Cardiac muscle cell (in vitro differentiated cells and primary cell): ENCODE results near the gene EPSTI1. TPM values are rescaled to one million over a fixed set of nuclear protein-coding genes. Genes with fewer than 3 reads are reported as not detected.
A peak's percentile ranks its signal among the peaks of the same experiment; 100 is the strongest.

ENCODE experiments used
- DNase-seq, 2 donors: peaks; one replicate each; pipeline versions ENCODE4 v3.0.0 to v3.0.0-alpha.2; 2010 to 2017; ENCODE audit warnings: low read depth in 1 of 2, low spot score in 1 of 2
- H3K27ac ChIP-seq: fragments of 200-600 bp; sonication (generic); 2 replicates; pipeline ENCODE4 v1.5.1; 2016
- H3K27me3 ChIP-seq: fragments of 200-600 bp; sonication (generic); 2 replicates; pipeline ENCODE4 v1.6.0; 2016; ENCODE audit warnings: control low read depth
- H3K36me3 ChIP-seq: fragments of 200-600 bp; sonication (generic); 2 replicates; pipeline ENCODE4 v1.5.1; 2016; ENCODE audit warnings: control low read depth
- H3K4me1 ChIP-seq: fragments of 200-600 bp; sonication (generic); 2 replicates; pipeline ENCODE4 v1.8.1; 2017; ENCODE audit warnings: low read depth, mild to moderate bottlenecking, mixed run types
- H3K4me3 ChIP-seq: fragments of 200-600 bp; sonication (generic); 2 replicates; pipeline ENCODE4 v1.5.1; 2016; ENCODE audit warnings: mild to moderate bottlenecking
- H3K9me3 ChIP-seq: fragments of 200-600 bp; sonication (generic); 2 replicates; pipeline ENCODE4 v1.5.1; 2017; ENCODE audit warnings: low read depth, mild to moderate bottlenecking, control low read depth
- CTCF ChIP-seq: IDR thresholded peaks from 2 replicates; pipeline ENCODE4 v1.5.1; 2012; ENCODE audit warnings: low read depth, mild to moderate bottlenecking, low read length
- polyA plus RNA-seq: library from polyadenylated mRNA; unstranded; fragments of >200 nt; fragmentation: Nextera tagmentation; extraction: Ambion mirVana; gene quantifications from 2 replicates; pipeline ENCODE4 v1.2.1, GENCODE V29; 2016
- total RNA-seq: library from RNA; depleted of rRNA; stranded (reverse); fragments of >200 nt; gene quantifications from 2 replicates; pipeline ENCODE4 v1.2.3, GENCODE V29; 2016

Gene EPSTI1
- total and polyA plus RNA-seq, 2 experiments from 2014 or later = 11.8 to 11.9 TPM

GRCh38 chr13:42957881-42958280 lies 34.2 kb downstream of the EPSTI1 start:
- Histone ChIP-seq H3K27ac (no peak overlapping the region), H3K4me3 (no peak overlapping the region), H3K36me3 (no peaks in the 10 kb centered on the region), H3K9me3 (no peaks in the 10 kb centered on the region), H3K4me1 (no peaks in the 10 kb centered on the region), H3K27me3 (no peaks in the 10 kb centered on the region)
- TF ChIP-seq CTCF = no peak
- DNase-seq = no peak

GRCh38 chr13:42950181-42950580 lies 41.9 kb downstream of the EPSTI1 start:
- DNase-seq = no peak
- H3K9me3 ChIP-seq = no peaks in the 10 kb centered on the region
- H3K4me1 ChIP-seq = no peaks in the 10 kb centered on the region
- no peak overlapping the region for H3K27ac ChIP-seq
- H3K27me3 ChIP-seq = no peaks in the 10 kb centered on the region
- no peak for TF ChIP-seq CTCF
- no peaks in the 10 kb centered on the region for H3K36me3 ChIP-seq
- H3K4me3 ChIP-seq = no peak overlapping the region

GRCh38 chr13:42947925-42948324 lies 44.1 kb downstream of the EPSTI1 start:
- no peaks in the 10 kb centered on the region for H3K36me3 ChIP-seq
- no peak overlapping the region for H3K4me3 ChIP-seq
- TF ChIP-seq CTCF = no peak
- H3K27me3 ChIP-seq = no peaks in the 10 kb centered on the region
- no peak overlapping the region for H3K27ac ChIP-seq
- DNase-seq = no peak
- H3K9me3 ChIP-seq = no peaks in the 10 kb centered on the region
- H3K4me1 ChIP-seq = no peaks in the 10 kb centered on the region

- DNase-seq = peak in 1 of 2 donors; percentile 85
- Histone ChIP-seq H3K27ac (no peak overlapping the region), H3K4me1 (no peaks in the 10 kb centered on the region), H3K27me3 (no peaks in the 10 kb centered on the region), H3K4me3 (no peak overlapping the region), H3K36me3 (no peaks in the 10 kb centered on the region), H3K9me3 (no peaks in the 10 kb centered on the region)
- TF ChIP-seq CTCF = no peak
Measured at GRCh38 chr13:42946927-42947326, 45.1 kb downstream of the EPSTI1 start.

GRCh38 chr13:42929886-42930535 lies 62.0 kb downstream of the EPSTI1 start:
- Histone ChIP-seq H3K4me1 (peaks cover 4% of the 10 kb centered on the region), H3K27ac (no peak overlapping the region), H3K4me3 (no peak overlapping the region), H3K36me3 (no peaks in the 10 kb centered on the region), H3K9me3 (no peaks in the 10 kb centered on the region), H3K27me3 (no peaks in the 10 kb centered on the region)
- no peak for DNase-seq
- TF ChIP-seq CTCF = no peak
